Amniotic stem cell (primary cell): Measurements from ENCODE around the gene SRGAP3.

ENCODE experiments used
- DNase-seq: peaks from one replicate; lab custom pipeline; 2025; lab: John Stamatoyannopoulos, UW

The SRGAP3 gene

GRCh38 chr3:9047452-9048346 lies 201.7 kb downstream of the SRGAP3 start:
- DNase-seq: no peak

GRCh38 chr3:9045371-9045770 lies 204.1 kb downstream of the SRGAP3 start:
- no peak for DNase-seq

DNA sequence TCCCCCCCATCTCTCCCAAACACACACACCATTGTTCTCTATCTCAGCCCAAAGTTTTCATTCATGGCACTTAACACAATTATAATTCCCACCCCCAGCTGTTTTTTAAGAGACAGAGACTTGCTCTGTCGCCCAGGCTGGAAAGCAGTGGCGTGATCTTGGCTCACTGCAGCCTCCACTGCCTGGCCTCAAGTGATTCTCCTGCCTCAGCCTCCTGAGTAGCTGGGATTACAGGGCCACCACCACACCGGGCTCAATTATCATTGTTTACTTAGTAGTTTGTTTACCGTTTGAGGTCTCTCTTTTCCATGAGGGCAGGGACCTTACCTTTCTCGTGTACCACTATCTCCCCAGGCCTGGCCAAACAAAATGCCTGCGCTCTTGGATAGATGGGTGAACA lies 206.4 kb downstream of the SRGAP3 start:
- no peak for DNase-seq

DNA sequence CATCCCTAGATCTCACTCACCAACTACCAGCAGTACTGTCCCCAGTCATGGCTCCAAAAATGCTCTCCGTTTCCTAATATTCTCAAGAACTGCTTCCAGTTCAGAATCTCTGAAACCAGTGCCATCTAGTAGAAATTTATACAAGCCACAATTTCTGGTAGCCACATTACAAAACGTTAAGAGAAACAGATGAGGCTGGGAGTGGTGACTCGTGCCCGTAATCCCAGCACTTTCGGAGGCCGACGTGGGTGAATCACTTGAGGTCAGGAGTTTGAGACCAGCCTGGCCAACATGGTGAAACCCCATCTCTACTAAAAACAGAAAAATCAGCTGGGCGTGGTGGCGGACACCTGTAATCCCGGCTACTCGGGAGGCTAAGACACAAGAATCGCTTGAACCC lies 207.8 kb downstream of the SRGAP3 start:
- DNase-seq: no peak

GRCh38 chr3:9040996-9041395 lies 208.4 kb downstream of the SRGAP3 start:
- DNase-seq: no peak

DNA sequence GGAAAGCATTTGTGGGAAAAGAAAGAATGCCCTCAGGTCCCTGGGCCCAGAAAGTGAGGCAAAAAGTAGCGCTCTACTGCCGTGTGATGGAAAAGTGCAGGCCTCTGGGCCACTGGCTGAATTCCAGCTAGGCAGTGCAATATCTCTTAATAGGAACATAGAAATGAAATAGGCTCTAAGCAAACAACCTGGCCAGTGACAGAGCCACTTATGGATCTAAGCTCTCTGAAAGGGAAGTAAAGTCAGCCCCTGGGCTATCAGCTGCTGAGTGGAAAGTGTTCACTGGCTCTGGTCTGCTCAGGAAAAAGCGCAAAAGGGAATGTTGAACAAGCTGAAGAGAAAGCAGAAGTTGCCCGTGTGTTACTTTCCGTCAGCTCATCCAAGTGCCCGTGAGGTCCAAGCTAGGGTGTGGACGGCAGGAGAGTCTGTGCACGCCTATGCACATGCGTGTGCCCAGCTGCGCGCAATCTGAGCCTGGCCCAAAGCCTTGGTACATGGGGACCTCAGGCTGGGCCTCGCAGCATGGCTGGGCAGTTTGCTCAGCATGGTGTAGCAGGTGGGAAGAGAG lies 212.2 kb downstream of the SRGAP3 start:
- no peak for DNase-seq

DNA sequence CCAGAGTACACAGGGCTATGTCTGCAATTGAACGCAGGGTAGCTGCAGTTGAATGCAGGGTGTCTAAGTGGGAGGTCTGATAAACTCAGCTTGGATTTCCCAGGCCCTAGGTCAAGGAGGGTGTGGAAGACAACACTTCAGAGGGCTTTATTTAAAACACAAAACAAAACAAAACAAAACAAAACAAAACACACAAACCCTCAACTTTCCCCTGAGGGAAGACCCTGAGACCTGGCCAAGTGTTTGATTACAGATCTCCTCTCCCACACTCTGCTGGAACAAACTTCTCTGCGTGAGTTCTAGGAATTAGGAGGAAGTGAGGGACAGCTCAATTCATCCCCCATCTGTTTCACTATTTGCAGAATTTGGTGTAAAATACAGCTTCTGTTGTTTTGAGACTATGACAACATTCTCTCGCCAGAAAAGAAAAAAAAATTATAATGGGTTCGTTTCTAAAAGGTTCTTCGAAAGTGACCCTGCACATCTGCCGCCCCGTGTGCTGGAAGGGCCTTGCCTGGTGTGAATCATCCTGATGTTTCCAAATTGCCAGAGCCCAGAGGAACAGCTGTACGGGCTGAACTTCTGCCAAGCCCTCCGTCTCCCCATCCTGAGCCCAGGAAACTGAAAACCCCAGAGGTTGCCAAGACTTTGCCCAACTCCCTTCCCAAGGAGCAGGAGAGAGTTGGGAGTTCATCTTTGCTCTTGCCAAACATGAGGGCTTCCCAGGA lies 212.9 kb downstream of the SRGAP3 start:
- no peak for DNase-seq

DNA sequence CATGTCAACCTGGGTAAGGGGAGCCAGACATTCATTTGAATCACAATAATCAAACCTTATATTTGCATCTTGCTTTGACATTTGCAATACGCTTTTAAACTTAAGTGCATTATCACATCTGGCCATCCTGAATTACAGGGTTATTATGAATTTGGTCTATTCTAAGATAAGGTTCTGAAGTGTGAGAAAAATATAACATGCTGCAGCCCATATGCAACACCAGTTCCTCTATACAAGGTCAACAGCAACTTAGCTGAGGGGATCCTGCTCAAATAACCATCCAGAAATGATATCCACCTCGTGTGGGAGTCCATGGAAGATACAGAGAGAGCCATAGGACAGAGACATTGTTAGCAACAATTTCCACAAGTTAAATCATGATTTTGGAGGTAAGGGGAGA lies 213.5 kb downstream of the SRGAP3 start:
- no peak for DNase-seq

GRCh38 chr3:9035473-9035872 lies 214.0 kb downstream of the SRGAP3 start:
- DNase-seq: no peak

DNA sequence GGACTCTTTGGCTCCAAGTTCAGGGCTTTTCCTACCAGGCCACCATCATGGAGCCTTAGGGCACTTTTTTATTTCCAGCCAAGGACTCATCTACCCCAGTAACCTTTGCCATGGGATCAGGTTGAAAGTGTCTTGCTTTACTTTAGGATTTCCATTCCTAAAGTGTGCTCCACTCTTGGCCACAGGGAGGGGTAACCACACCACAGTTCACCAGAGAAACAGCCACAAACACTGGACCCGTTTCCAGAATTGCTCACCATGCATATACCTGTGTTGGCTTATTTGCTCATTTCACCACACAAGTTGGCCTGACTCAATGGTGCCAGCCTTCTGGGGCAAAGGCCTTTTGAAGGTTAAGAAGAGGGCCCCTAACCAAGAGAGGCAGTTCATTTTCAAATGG lies 215.6 kb downstream of the SRGAP3 start:
- no peak for DNase-seq

DNA sequence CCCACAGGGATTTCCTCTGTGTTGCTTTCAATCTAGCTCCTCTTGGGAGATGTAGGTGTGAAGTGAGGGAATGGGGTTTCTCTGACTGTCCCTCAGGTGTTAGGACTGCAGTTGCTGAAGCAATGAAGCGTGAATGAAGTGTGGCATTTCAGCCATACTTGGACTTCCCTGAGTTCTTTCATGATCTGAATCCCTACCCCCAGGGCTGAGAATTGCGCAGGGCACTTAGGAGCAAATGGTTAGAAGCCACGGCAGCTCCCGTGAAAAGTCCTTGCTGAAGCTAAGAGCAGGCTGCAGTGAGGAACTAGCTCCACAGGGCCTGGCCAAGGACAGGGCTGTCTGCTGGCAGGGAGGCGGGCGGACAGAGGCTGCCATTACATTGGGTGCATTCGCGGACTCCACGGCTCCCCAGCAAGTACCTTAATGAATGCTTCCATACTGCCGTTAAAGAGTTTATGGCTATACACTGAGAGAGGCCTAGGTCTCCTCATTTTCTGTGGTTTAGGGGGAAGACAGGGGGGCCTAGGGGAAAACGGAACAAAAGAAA lies 217.1 kb downstream of the SRGAP3 start:
- DNase-seq: no peak

DNA sequence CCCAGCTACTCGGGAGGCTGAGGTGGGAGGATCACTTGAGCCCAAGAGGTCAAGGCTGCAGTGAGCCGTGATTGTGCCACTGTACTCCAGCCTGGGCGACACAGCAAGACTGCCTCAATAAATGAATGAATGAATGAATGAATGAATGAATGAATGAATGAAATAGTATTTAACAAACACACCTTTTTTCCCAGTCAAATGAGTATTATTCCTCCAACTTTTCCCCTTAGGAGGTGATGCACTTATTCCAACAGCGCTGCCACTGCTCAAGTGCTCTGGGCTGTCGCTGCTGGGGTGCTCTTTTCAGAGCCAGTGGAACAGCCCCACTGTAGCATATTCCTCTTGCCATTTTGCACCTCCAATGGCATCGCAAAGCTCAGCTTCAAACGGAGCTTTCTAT lies 219.4 kb downstream of the SRGAP3 start:
- DNase-seq: no peak

GRCh38 chr3:9028134-9028533 lies 221.3 kb downstream of the SRGAP3 start:
- no peak for DNase-seq

DNA sequence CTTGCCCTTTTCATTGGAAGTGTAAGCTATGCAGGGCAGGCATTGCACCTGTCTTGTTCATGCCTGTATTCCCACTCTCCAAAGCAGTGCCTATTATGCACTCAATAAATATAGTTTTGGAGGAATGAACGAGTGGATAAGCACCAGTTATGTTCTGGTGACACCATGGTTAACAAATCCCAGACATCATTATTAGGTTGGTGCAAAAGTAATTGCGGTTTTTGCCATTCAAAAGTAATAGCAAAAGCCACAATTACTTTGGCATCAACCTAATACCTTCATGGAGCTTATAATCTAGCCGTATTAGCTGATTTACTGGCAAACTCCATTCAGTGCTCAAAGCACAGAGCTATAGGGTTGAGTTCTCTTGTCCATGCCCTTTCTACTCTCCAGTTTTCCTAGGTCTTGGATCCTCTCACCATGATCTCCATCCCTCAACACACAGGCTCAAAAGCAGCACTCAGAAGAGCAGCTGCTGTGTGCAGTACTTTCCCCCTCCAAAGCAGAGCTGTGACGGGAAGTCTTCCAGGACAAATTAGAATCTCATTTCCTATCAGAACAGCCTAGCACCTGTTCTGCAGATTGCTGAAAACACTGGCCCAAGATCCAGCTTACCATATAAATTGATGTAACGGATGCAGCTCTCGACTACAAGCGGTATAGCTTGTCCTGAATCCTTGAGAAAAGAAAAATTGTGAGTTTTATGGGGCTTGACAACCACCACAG lies 223.0 kb downstream of the SRGAP3 start:
- no peak for DNase-seq

- DNase-seq: no peak
These were observed 225.1 kb downstream of the SRGAP3 start for GRCh38 chr3:9024341-9024740.

DNA sequence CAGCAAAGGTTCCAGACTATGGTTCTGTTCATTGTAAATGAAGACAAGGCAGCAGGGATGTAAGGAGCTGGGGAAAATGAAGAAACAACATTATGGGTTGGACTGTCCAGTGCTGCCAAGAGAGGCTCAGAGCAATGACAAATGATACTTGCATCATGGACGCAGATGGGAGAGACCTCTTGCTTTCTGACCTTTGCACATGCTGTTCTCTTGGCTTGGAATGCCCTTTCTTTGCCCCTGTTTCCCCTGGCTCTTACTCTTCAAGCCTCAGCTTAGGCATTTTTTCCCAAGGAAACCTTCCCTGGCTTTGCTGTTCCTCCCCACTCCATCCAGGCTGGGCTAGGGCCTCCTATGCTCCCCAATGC lies 226.2 kb downstream of the SRGAP3 start:
- DNase-seq: no peak

DNA sequence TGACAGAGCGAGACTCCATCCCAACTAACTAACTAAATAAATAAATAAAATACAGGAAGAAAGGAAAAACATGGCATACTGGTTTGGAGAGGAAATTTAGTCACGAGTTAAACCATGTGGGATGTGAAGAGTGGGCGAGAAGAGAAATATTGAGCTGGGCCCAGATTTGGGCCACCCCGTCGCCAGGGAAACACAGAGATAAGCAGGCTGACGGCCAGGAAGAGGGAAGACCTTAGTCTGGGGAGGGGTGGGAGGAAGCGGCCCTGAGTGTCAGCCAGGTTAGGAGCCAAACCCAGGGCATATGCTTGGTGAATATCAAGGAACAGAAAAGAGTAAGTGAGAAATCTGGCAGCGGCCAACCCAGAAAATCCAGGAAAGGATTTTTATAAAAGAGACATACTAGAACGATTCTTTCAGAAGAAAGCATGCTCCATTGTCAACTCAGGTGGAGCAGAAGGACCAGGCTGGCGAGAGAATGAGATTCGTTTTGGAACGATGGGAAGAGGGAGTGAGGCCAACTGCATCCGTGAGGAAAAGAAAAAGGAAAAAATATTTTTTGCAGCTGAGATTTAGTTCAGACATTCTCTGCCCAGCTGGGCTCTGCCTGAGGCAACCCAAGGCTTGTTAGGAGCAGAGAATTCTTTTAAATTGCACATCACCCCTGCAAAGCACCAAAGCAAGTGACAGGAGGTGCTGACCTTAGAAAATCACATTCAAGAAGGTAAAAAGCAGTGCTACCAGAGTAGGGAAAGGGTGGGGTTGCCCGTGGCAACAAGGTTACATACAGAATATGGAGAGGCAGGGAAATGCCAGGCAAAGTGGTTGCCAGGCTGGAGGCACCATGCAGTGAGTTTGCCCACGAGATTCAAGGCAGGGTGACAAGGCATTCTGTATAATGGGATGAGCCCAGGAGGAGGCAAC lies 226.9 kb downstream of the SRGAP3 start:
- DNase-seq: no peak

DNA sequence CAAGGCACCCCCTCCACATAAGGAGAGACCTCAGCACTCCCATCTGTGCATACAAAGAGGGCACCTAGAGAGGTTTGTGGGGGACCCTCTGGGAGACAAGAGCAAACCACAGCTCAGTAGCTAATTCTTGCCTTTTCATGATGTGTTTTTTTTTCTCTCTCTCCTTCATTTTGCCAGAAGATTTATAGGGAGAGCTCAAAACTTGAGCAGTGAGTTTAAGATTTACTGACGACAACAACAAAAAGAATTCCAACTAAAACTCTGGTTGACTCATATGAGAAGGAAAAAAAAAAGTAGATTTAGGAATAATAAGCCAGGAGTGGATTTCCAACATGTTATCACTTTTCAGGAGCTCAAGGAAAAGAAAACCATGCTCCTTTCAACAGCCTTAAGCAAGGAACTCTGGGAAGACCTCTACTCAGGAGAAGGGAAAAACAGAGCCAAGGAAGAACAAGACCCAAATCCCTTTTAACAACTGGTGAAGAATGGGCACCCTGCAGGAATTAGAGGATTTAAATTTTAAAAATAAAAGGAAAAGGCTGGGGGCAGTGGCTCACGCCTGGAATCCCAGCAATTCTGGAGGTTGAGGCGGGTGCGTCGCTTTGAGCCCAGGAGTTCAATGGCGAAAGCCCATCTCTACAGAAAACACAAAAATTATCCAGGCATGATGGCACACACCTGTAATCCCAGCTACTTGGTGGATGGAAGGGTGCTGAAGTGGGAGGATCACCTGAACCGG lies 228.0 kb downstream of the SRGAP3 start:
- no peak for DNase-seq

DNA sequence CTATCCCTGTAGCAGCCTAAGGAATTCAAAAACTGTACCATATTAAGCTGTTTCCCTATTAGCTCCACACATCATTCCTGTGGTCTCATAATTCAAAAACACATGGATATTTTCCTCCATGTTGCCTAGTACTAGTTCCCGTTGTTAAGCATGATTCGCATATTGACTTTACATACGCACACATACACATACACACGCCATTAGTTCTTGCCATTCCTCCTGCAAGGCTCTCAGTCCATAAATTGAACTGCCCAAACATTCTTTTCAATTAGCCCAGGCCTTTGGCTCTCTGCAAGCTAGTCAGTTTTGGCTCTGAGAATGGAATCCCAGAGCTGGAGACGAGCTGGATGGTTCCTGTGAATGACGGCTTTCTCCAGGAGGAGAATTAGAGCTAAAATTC lies 229.0 kb downstream of the SRGAP3 start:
- DNase-seq: no peak

DNA sequence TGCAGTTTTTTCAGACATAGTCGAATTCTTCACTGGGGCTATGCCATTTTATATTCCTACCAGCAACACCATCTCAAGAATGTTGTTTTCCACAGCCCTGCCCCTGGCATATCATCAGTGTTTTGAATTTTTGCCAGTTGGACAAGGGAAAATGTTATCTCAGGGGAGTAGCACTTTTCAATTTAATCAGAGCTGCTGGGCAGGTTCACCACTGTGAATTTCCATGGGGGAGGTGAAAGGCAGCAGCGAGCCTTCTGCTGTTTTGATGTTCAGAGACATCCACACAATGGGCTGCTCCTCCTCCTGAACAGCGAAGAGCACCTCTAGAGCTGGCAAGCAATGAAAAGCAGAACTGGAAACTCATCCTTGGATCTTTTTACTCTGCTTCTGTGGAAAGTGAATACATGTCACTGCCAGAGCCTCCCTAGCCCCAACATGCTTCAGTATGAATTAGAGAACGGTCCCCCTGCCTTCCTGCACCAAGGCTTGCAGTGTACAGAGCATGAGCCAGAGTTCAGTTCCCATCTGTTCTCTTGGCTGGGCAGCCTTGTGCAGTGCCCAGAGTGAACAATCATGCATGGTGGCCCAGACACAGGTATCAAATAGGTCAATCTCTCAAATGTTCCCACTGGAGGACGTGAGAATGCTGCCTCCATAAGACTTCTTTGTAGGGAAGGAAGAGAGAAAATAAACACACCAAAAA lies 230.0 kb downstream of the SRGAP3 start:
- DNase-seq: no peak
